ENCODE results near the gene NCKAP5.

Gene NCKAP5

DNA sequence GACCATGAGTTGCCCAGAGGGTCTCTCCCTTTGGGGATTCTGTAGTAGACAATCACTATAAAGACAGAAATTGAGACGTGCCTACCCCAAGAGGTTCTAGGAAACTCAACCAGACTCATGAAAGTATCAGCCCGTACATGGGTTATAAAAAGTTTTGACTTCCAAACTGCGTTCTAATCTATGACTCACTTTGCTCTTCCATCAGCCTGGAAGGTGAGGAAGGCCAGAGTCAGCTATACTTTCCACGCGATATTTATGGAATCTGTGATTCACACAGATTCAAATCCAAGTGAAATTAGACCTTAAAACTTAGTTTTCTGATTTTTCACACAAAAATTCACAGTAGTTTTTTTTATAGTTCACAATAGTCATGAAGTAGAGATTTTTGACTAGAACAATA is 890.6 kb downstream of the NCKAP5 start:
- no peak overlapping the region for H3K27ac ChIP-seq (ENCODE audit: insufficient read depth, low read depth, low read length, poor library complexity, severe bottlenecking)
- WGBS, 2 experiments = 94 to 96% methylated on average over 5 of the region's 5 CpGs

DNA sequence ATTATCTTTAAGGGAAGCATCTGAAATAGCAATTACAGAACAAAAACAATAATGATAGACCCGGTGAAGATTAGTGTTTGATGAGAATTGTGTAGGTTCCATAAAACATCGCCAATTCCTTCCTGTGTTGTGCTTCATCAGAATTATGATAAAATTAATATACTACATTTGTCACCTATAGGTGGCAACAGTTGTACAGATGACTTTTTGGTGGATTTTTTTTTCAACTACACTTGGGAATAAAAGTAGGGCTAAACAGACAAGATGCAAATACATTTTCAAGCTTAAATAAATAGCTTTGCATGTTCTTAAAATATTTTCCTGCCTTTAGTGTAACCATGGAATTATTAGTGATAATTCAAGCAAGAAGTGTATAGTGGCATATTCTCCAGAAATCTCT is 891.3 kb downstream of the NCKAP5 start:
- H3K36me3 ChIP-seq (ENCODE audit: control insufficient read depth, insufficient read depth, low read length) = no peaks in the 10 kb centered on the region
- H3K27ac ChIP-seq (ENCODE audit: insufficient read depth, low read depth, low read length, poor library complexity, severe bottlenecking) = no peak overlapping the region
- no peaks in the 10 kb centered on the region for H3K4me1 ChIP-seq (ENCODE audit: control insufficient read depth, insufficient read depth, low read length)
- peaks cover 4% of the 10 kb centered on the region for H3K27me3 ChIP-seq (ENCODE audit: control insufficient read depth, insufficient read depth, low read length, poor library complexity, severe bottlenecking)
- no CpG with 5 or more reads among the region's 2 CpGs for WGBS, 2 experiments
- no peaks in the 10 kb centered on the region for H3K9me3 ChIP-seq (ENCODE audit: control insufficient read depth, low read length)
- H3K4me3 ChIP-seq (ENCODE audit: insufficient read depth, low read depth, low read length) = no peak overlapping the region

More for the DNA sequence above, 890.6 kb downstream of the NCKAP5 start:
- H3K27me3 ChIP-seq (ENCODE audit: control insufficient read depth, insufficient read depth, low read length, poor library complexity, severe bottlenecking) = no peaks in the 10 kb centered on the region
- no peaks in the 10 kb centered on the region for H3K4me1 ChIP-seq (ENCODE audit: control insufficient read depth, insufficient read depth, low read length)
- H3K9me3 ChIP-seq (ENCODE audit: control insufficient read depth, low read length) = no peaks in the 10 kb centered on the region
- H3K36me3 ChIP-seq (ENCODE audit: control insufficient read depth, insufficient read depth, low read length) = no peaks in the 10 kb centered on the region
- no peak overlapping the region for H3K4me3 ChIP-seq (ENCODE audit: insufficient read depth, low read depth, low read length)

DNA sequence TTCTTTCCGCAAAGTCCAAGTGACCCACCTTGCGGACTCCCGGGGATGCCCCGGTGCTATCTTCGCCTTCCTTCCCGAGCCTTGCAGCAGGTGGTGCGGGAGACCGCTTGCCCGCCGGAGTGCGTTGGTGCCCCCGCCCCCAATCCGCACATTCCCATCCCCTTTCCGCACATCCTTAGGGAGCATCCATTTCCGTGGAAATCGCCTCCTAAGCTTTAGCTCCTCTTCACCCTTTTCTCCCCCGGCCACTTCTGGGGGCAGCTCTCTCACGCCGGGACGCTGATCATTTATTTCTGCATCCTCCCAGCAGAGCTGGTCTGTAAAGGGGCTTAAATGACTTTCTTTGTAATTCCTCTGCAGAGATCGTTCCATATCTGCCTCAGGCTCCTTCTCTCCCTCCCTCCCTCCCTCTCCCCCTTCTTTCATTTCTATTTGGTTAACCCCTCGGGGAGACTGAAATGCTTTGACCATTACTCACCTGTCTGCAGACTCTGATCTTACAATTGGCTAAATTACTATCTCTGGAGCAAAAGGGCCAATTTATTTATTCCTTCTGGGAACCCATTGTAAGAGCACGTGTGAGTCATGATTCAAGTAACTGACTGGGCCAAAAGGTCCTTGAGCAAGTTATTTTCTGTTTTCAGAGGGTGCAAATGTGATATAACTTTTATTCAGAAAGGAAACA is 897.0 kb downstream of the NCKAP5 start:
- no peaks in the 10 kb centered on the region for H3K9me3 ChIP-seq (ENCODE audit: control insufficient read depth, low read length)
- H3K4me1 ChIP-seq (ENCODE audit: control insufficient read depth, insufficient read depth, low read length) = peaks cover 12% of the 10 kb centered on the region
- peaks cover 56% of the 10 kb centered on the region for H3K27me3 ChIP-seq (ENCODE audit: control insufficient read depth, insufficient read depth, low read length, poor library complexity, severe bottlenecking)
- H3K36me3 ChIP-seq (ENCODE audit: control insufficient read depth, insufficient read depth, low read length) = no peaks in the 10 kb centered on the region
- 1% methylated on average over 23 of the region's 23 CpGs for WGBS, 2 experiments
- no peak overlapping the region for H3K27ac ChIP-seq (ENCODE audit: insufficient read depth, low read depth, low read length, poor library complexity, severe bottlenecking)
- H3K4me3 ChIP-seq (ENCODE audit: insufficient read depth, low read depth, low read length) = peak overlapping the region; percentile 54

DNA sequence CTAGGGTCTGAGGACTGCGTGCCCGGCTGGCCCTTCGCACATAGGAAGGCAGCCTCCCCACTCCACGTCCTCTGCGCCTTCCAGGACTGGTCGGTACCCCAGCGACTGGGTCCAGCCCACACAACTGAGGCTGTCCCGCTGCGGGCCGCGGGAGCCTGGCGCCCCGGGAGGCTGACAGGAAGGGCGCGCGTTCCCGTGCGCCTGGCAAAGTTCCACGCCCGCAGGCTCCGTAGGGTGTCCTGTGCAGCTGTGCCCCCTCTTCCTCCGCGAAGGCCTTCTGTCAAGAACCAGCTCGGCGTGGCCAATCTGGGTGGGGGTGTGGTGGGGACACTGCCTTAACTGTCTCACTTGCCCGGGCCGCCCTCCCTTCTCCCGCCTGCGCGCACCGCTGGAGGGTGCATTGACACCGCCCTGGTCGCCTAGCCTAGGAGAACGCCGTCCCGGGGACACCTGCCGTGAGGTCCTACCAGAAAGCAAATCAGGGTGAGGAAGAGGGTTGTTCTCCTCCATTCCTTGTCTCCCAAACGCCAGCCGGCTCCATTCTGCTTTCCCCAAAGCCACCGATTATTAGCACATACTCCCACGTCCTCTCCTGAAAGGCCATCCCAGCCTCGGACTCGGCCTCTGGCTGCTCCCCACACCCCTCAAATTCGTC is 897.6 kb downstream of the NCKAP5 start:
- H3K4me3 ChIP-seq (ENCODE audit: insufficient read depth, low read depth, low read length) = peak overlapping the region; percentile 54
- H3K27ac ChIP-seq (ENCODE audit: insufficient read depth, low read depth, low read length, poor library complexity, severe bottlenecking) = no peak overlapping the region
- H3K4me1 ChIP-seq (ENCODE audit: control insufficient read depth, insufficient read depth, low read length) = peaks cover 12% of the 10 kb centered on the region
- no peaks in the 10 kb centered on the region for H3K36me3 ChIP-seq (ENCODE audit: control insufficient read depth, insufficient read depth, low read length)
- peaks cover 58% of the 10 kb centered on the region for H3K27me3 ChIP-seq (ENCODE audit: control insufficient read depth, insufficient read depth, low read length, poor library complexity, severe bottlenecking)
- 0 to 1% methylated on average over 43 to 44 of the region's 44 CpGs for WGBS, 2 experiments
- no peaks in the 10 kb centered on the region for H3K9me3 ChIP-seq (ENCODE audit: control insufficient read depth, low read length)

GRCh38 chr2:132669908-132670495 is 898.3 kb downstream of the NCKAP5 start, which contains the start of gene LYPD1:
LYPD1 (minus strand) TSS chr2:132670205; CDS start chr2:132669932, 273 bp downstream.
- 0 to 1% methylated on average over 57 to 58 of the region's 59 CpGs for WGBS, 2 experiments
- Histone ChIP-seq H3K9me3 (ENCODE audit: control insufficient read depth, low read length) (no peaks in the 10 kb centered on the region), H3K36me3 (ENCODE audit: control insufficient read depth, insufficient read depth, low read length) (no peaks in the 10 kb centered on the region), H3K27me3 (ENCODE audit: control insufficient read depth, insufficient read depth, low read length, poor library complexity, severe bottlenecking) (peaks cover 58% of the 10 kb centered on the region), H3K4me3 (ENCODE audit: insufficient read depth, low read depth, low read length) (peak within 1 kb of the TSS; percentile 54), H3K27ac (ENCODE audit: insufficient read depth, low read depth, low read length, poor library complexity, severe bottlenecking) (no peak within 1 kb of the TSS), H3K4me1 (ENCODE audit: control insufficient read depth, insufficient read depth, low read length) (peaks cover 12% of the 10 kb centered on the region)

DNA sequence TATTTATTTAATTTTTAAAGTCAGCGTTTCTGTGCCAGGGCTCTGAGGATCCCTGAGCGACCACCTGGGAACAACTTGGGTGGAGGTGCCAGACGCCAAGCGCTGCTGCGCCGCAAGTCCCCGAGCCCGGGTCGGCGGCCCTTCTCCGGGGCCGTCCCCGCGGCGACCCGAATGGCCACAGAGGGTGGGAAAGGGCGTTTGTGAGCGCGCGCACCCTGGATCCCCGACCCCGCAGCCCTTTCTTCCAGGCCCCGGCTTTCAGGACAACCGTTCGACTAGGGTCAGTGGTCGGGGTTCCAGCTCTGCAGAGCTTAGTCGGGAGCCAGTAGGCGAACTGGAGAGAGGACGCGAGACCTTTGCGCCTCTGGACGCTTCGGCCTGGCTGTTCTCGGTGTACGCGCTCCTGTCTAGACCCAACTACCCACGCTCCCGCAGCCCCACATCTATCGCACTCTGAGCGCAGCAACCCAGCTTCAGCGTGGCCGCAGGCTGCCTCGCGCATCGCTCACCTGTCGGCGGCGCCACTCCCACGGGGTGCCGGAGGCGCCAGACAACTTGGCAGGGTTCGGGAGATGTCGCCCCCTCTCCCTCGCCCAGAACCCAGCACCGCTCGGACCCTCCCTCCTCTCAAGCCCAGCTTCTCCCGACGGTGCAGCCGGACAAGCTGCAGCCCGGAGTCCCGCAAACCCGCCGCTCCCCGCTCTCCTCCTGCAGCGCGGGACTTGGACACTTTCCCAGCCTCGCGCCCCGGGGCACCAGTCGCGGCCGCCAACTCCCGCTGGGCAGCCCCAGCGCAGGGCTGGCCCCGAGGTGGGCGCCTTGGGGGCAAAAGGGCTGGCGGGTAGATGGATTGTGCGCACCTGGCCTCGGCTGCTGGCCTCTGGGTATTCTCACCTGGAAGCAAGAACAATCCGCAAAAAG is 899.0 kb downstream of the NCKAP5 start:
- H3K4me3 ChIP-seq (ENCODE audit: insufficient read depth, low read depth, low read length) = peak overlapping the region; percentile 54
- H3K36me3 ChIP-seq (ENCODE audit: control insufficient read depth, insufficient read depth, low read length) = no peaks in the 10 kb centered on the region
- H3K9me3 ChIP-seq (ENCODE audit: control insufficient read depth, low read length) = no peaks in the 10 kb centered on the region
- H3K27me3 ChIP-seq (ENCODE audit: control insufficient read depth, insufficient read depth, low read length, poor library complexity, severe bottlenecking) = peaks cover 58% of the 10 kb centered on the region
- no peak overlapping the region for H3K27ac ChIP-seq (ENCODE audit: insufficient read depth, low read depth, low read length, poor library complexity, severe bottlenecking)
- WGBS, 2 experiments = 1% methylated on average over 80 of the region's 80 CpGs
- H3K4me1 ChIP-seq (ENCODE audit: control insufficient read depth, insufficient read depth, low read length) = peaks cover 12% of the 10 kb centered on the region

- peaks cover 58% of the 10 kb centered on the region for H3K27me3 ChIP-seq (ENCODE audit: control insufficient read depth, insufficient read depth, low read length, poor library complexity, severe bottlenecking)
- H3K4me3 ChIP-seq (ENCODE audit: insufficient read depth, low read depth, low read length) = peak overlapping the region; percentile 54
- no peak overlapping the region for H3K27ac ChIP-seq (ENCODE audit: insufficient read depth, low read depth, low read length, poor library complexity, severe bottlenecking)
- H3K4me1 ChIP-seq (ENCODE audit: control insufficient read depth, insufficient read depth, low read length) = peaks cover 12% of the 10 kb centered on the region
- H3K9me3 ChIP-seq (ENCODE audit: control insufficient read depth, low read length) = no peaks in the 10 kb centered on the region
- no peaks in the 10 kb centered on the region for H3K36me3 ChIP-seq (ENCODE audit: control insufficient read depth, insufficient read depth, low read length)
- WGBS, 2 experiments = 10 to 12% methylated on average over 25 of the region's 25 CpGs
Measured at GRCh38 chr2:132668189-132668823, 900.0 kb downstream of the NCKAP5 start.

GRCh38 chr2:132667706-132668105 is 900.6 kb downstream of the NCKAP5 start:
- 67 to 86% methylated on average over 1 of the region's 1 CpG for WGBS, 2 experiments
- Histone ChIP-seq H3K4me3 (ENCODE audit: insufficient read depth, low read depth, low read length) (no peak overlapping the region), H3K36me3 (ENCODE audit: control insufficient read depth, insufficient read depth, low read length) (no peaks in the 10 kb centered on the region), H3K27ac (ENCODE audit: insufficient read depth, low read depth, low read length, poor library complexity, severe bottlenecking) (no peak overlapping the region), H3K4me1 (ENCODE audit: control insufficient read depth, insufficient read depth, low read length) (peaks cover 12% of the 10 kb centered on the region), H3K9me3 (ENCODE audit: control insufficient read depth, low read length) (no peaks in the 10 kb centered on the region), H3K27me3 (ENCODE audit: control insufficient read depth, insufficient read depth, low read length, poor library complexity, severe bottlenecking) (peaks cover 58% of the 10 kb centered on the region)

GRCh38 chr2:132665401-132666140 is 902.7 kb downstream of the NCKAP5 start:
- Histone ChIP-seq H3K4me1 (ENCODE audit: control insufficient read depth, insufficient read depth, low read length) (peaks cover 12% of the 10 kb centered on the region), H3K4me3 (ENCODE audit: insufficient read depth, low read depth, low read length) (no peak overlapping the region), H3K27ac (ENCODE audit: insufficient read depth, low read depth, low read length, poor library complexity, severe bottlenecking) (no peak overlapping the region), H3K36me3 (ENCODE audit: control insufficient read depth, insufficient read depth, low read length) (no peaks in the 10 kb centered on the region), H3K27me3 (ENCODE audit: control insufficient read depth, insufficient read depth, low read length, poor library complexity, severe bottlenecking) (peaks cover 42% of the 10 kb centered on the region), H3K9me3 (ENCODE audit: control insufficient read depth, low read length) (no peaks in the 10 kb centered on the region)
- 92 to 93% methylated on average over 4 of the region's 4 CpGs for WGBS, 2 experiments
